CD14-positive monocyte (primary cell): Measurements from ENCODE around the gene ATP8A1. TPM values are rescaled to one million over a fixed set of nuclear protein-coding genes. Genes with fewer than 3 reads are reported as not detected.

ENCODE experiments used
- DNase-seq, 3 donors: peaks; one replicate each; pipeline ENCODE4 v3.0.0-alpha.2; 2011 to 2022
- H2AFZ ChIP-seq: 2 replicates; pipeline ENCODE4 v1.6.0; 2012; ENCODE audit warnings: mild to moderate bottlenecking, low read depth, low read length, inconsistent platforms; ENCODE audit not compliant: insufficient read depth, poor library complexity, severe bottlenecking
- H3K27ac ChIP-seq, 2 donors: 1 replicate in 1 of 2; 2 replicates in 1 of 2; pipeline ENCODE4 v1.5.1; 2012 to 2013; ENCODE audit warnings: low read length in 2 of 2, control low read depth in 1 of 2, inconsistent platforms in 1 of 2, low read depth in 1 of 2, mild to moderate bottlenecking in 1 of 2
- H3K27me3 ChIP-seq, 2 donors: one replicate each; pipeline versions ENCODE4 v1.6.0 to v1.6.1; 2011 to 2013; ENCODE audit warnings: low read length in 2 of 2; ENCODE audit not compliant: control insufficient read depth in 2 of 2, insufficient read depth in 2 of 2
- H3K36me3 ChIP-seq, 2 donors: replicated peaks in 1 of 2; 1 replicate in 1 of 2; 2 replicates in 1 of 2; pipeline versions ENCODE4 v1.5.1 to v1.6.1; 2012 to 2013; ENCODE audit warnings: low read length in 2 of 2, control low read depth in 1 of 2, inconsistent platforms in 1 of 2, mild to moderate bottlenecking in 1 of 2; ENCODE audit not compliant: insufficient read depth in 2 of 2, control insufficient read depth in 1 of 2
- H3K4me1 ChIP-seq, 2 donors: 1 replicate in 1 of 2; 2 replicates in 1 of 2; pipeline versions ENCODE4 v1.5.1 to v1.6.1; 2012 to 2013; ENCODE audit warnings: low read length in 2 of 2, control low read depth in 1 of 2, inconsistent platforms in 1 of 2, mild to moderate bottlenecking in 1 of 2, moderate library complexity in 1 of 2; ENCODE audit not compliant: insufficient read depth in 2 of 2, control insufficient read depth in 1 of 2
- H3K4me2 ChIP-seq: replicated peaks from 2 replicates; pipeline ENCODE3; 2012; ENCODE audit warnings: low read length, moderate library complexity, mild to moderate bottlenecking; ENCODE audit not compliant: poor library complexity, severe bottlenecking; ENCODE audit errors: extremely low read depth
- H3K4me3 ChIP-seq, 3 experiments: fragments of 200-600 bp in 1 of 3; sonication (generic) in 1 of 3; replicated peaks in 1 of 3; 1 replicate in 2 of 3; 2 replicates in 1 of 3; pipeline ENCODE4 v1.5.1; 2011 to 2013; ENCODE audit warnings: low read length in 3 of 3, mild to moderate bottlenecking in 3 of 3, control low read depth in 2 of 3, low read depth in 2 of 3, inconsistent platforms in 1 of 3, moderate library complexity in 1 of 3
- H3K79me2 ChIP-seq: 2 replicates; pipeline ENCODE4 v1.6.0; 2012; ENCODE audit warnings: mild to moderate bottlenecking, control low read depth, inconsistent platforms, low read length, moderate library complexity; ENCODE audit not compliant: insufficient read depth
- H3K9ac ChIP-seq: 2 replicates; pipeline ENCODE4 v1.6.0; 2017; ENCODE audit warnings: low read length, mild to moderate bottlenecking; ENCODE audit not compliant: insufficient read depth, poor library complexity, severe bottlenecking
- H3K9me3 ChIP-seq, 2 donors: replicated peaks in 1 of 2; 1 replicate in 1 of 2; 2 replicates in 1 of 2; pipeline versions ENCODE4 v1.5.1 to v1.6.1; 2012 to 2013; ENCODE audit warnings: low read length in 2 of 2, control low read depth in 1 of 2; ENCODE audit not compliant: control insufficient read depth in 1 of 2, insufficient read depth in 1 of 2
- H4K20me1 ChIP-seq: 2 replicates; pipeline ENCODE4 v1.6.0; 2012; ENCODE audit warnings: mild to moderate bottlenecking, low read length, control low read depth, moderate library complexity; ENCODE audit not compliant: insufficient read depth
- H3K27ac Mint-ChIP-seq, 7 donors: one replicate each; pipeline ENCODE4 v1.8.0; 2020; ENCODE audit warnings: mild to moderate bottlenecking in 7 of 7, mixed read lengths in 7 of 7, moderate library complexity in 6 of 7, inconsistent platforms in 2 of 7
- H3K27me3 Mint-ChIP-seq, 3 donors: one replicate each; pipeline ENCODE4 v1.8.0; 2021 to 2022; ENCODE audit warnings: low read depth in 3 of 3, mild to moderate bottlenecking in 3 of 3, mixed read lengths in 3 of 3, moderate library complexity in 3 of 3, inconsistent platforms in 1 of 3
- H3K36me3 Mint-ChIP-seq, 2 donors: one replicate each; pipeline ENCODE4 v1.8.0; 2020; ENCODE audit warnings: mixed read lengths in 2 of 2, inconsistent platforms in 1 of 2, mild to moderate bottlenecking in 1 of 2
- H3K4me1 Mint-ChIP-seq: one replicate; pipeline ENCODE4 v1.8.0; 2020; ENCODE audit warnings: mild to moderate bottlenecking, mixed read lengths
- H3K4me3 Mint-ChIP-seq, 2 donors: one replicate each; pipeline ENCODE4 v1.8.0; 2020; ENCODE audit warnings: mild to moderate bottlenecking in 2 of 2, mixed read lengths in 2 of 2, moderate library complexity in 1 of 2
- H3K9me3 Mint-ChIP-seq, 7 donors: one replicate each; pipeline ENCODE4 v1.8.0; 2020 to 2022; ENCODE audit warnings: mixed read lengths in 7 of 7, mild to moderate bottlenecking in 6 of 7, moderate library complexity in 6 of 7, inconsistent platforms in 2 of 7
- CTCF ChIP-seq: fragments of 200-600 bp; IDR thresholded peaks from one replicate; pipeline ENCODE4 v1.8.0; 2022; ENCODE audit warnings: antibody characterized with exemption, mild to moderate bottlenecking
- WGBS: methylation state at CpG from one replicate; pipeline ENCODE4 v1.1.5; 2013; ENCODE audit warnings: missing lambda C conversion rate; ENCODE audit not compliant: insufficient coverage; 5-methylcytosine and 5-hydroxymethylcytosine counted together
- intact Hi-C, 2 donors: fragments of 100-400 bp; cut with micrococcal nuclease; formaldehyde crosslinking; loops; one replicate each; pipeline versions ENCODE4 v1.15.0 to v1.15.1; 2023
- polyA plus RNA-seq, 3 donors: library from polyadenylated mRNA; depleted of rRNA in 1 of 3; unstranded in 2 of 3; stranded (reverse) in 1 of 3; fragments of 300-500 nt in 2 of 3; fragments of >200 nt in 1 of 3; fragmentation: Illumina TruSeq in 2 of 3; gene quantifications; 1 replicate in 2 of 3; 2 replicates in 1 of 3; pipeline ENCODE4 v1.2.3, GENCODE V29; 2012 to 2021

ATP8A1 gene
- polyA plus RNA-seq, 3 donors, result 2.2 to 10.8 (median 3.2) TPM

GRCh38 chr4:42655269-42655637, 1.7 kb downstream of the ATP8A1 start:
- Histone ChIP-seq H3K4me3 (peak overlapping the region; percentile 88 to 96 (median 94)), H3K27ac (peak overlapping the region in 1 of 2 donors; percentile 4), H3K4me1 (peaks cover 24 to 29% of the 10 kb centered on the region in 2 donors), H3K79me2 (peaks cover 39% of the 10 kb centered on the region), H3K27me3 (no peaks in the 10 kb centered on the region), H3K4me2 (peak overlapping the region; percentile 95), H2AFZ (peak overlapping the region; percentile 99), H3K9ac (peak overlapping the region; percentile 84), H3K36me3 (no peaks in the 10 kb centered on the region), H4K20me1 (no peaks in the 10 kb centered on the region), H3K9me3 (no peaks in the 10 kb centered on the region)
- peaks cover 37% of the 10 kb centered on the region for H3K4me1 Mint-ChIP-seq
- peak overlapping the region in 3 of 7 donors; percentile 34 to 43 (median 42) for H3K27ac Mint-ChIP-seq
- peak; percentile 1 for TF ChIP-seq CTCF
- WGBS, result no CpG with 5 or more reads among the region's 1 CpG
- peak overlapping the region; percentile 98 for H3K4me3 Mint-ChIP-seq
- DNase-seq, result no peak
- peaks cover 7 to 18% (median 11%) of the 10 kb centered on the region in 7 donors for H3K9me3 Mint-ChIP-seq
- intact Hi-C loops, result loop anchor here in 1 of 2 donors (10.0 kb wide), 1 partner anchor 720 kb away; the partner anchor contains the start of gene TMEM33
- peaks cover 12 to 14% of the 10 kb centered on the region in 2 donors for H3K36me3 Mint-ChIP-seq
- H3K27me3 Mint-ChIP-seq, result no peaks in the 10 kb centered on the region

DNA sequence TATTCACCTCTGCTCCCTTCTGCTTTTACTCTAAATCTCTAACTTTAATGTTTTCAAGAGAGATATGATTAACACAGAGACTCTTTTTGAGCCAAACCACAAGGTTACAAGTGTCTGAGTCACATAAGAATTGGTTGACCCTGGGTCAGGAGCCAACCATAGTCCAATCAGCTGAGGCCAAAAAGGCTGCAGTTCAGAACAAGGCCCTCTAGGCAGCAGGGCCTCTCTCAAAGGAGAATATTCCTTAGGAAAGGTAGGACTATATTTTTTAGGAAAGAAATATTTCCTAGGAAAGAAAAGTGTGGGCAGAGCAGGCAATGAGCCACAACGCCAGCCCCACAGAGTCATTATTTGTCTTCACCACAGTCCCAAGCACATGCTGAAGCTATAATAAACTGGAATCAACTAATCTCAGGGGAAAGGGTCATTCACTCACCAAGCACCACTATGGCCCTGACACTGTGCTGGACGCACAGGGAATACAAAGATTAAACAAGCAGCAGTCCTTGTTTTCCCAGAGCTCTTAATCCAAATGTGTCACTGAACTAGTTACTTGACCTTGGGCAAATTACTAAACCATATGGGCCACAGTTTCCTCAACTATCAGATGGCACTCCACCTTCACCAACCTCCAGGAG, 2.2 kb downstream of the ATP8A1 start:
- H3K27ac Mint-ChIP-seq, result peak overlapping the region in 5 of 7 donors; percentile 23 to 71 (median 51)
- Histone ChIP-seq H3K4me1 (peaks cover 24 to 29% of the 10 kb centered on the region in 2 donors), H4K20me1 (no peaks in the 10 kb centered on the region), H3K79me2 (peaks cover 39% of the 10 kb centered on the region), H3K27ac (peak overlapping the region in 1 of 2 donors; percentile 4), H2AFZ (no peak overlapping the region), H3K9me3 (no peaks in the 10 kb centered on the region), H3K36me3 (no peaks in the 10 kb centered on the region), H3K9ac (no peak overlapping the region), H3K4me2 (peak overlapping the region; percentile 95), H3K27me3 (no peaks in the 10 kb centered on the region), H3K4me3 (no peak overlapping the region)
- peak; percentile 50 to 68 (median 67) for DNase-seq
- TF ChIP-seq CTCF, result peak; percentile 39
- H3K4me3 Mint-ChIP-seq, result peak overlapping the region in 1 of 2 donors; percentile 23
- H3K4me1 Mint-ChIP-seq, result peaks cover 37% of the 10 kb centered on the region
- H3K9me3 Mint-ChIP-seq, result peaks cover 7 to 18% (median 11%) of the 10 kb centered on the region in 7 donors
- WGBS, result 100% methylated on average over 1 of the region's 2 CpGs
- intact Hi-C loops, result loop anchor here in 1 of 2 donors (10.0 kb wide), 1 partner anchor 720 kb away; the partner anchor contains the start of gene TMEM33
- peaks cover 12 to 14% of the 10 kb centered on the region in 2 donors for H3K36me3 Mint-ChIP-seq
- H3K27me3 Mint-ChIP-seq, result no peaks in the 10 kb centered on the region
